Right cardiac atrium (tissue), 5 donors: ENCODE data around the gene FPGS. TPM values are rescaled to one million over a fixed set of nuclear protein-coding genes. Genes with fewer than 3 reads are reported as not detected.

Source experiments
- ATAC-seq, 2 donors: fragments of 200-7000 bp; cut with Tn5 transposase; one replicate each; pipeline versions ENCODE4 v1.8.0 to v1.9.1; 2020; ENCODE audit warnings: moderate library complexity in 2 of 2, mild to moderate bottlenecking in 1 of 2
- DNase-seq, 3 donors: peaks; one replicate each; pipeline ENCODE4 v3.0.0-alpha.2; 2020
- H3K27ac ChIP-seq: one replicate; pipeline ENCODE4 v1.5.1; 2013; ENCODE audit warnings: mild to moderate bottlenecking, low read length, control low read depth, moderate library complexity
- H3K27me3 ChIP-seq: one replicate; pipeline ENCODE4 v1.6.1; 2013; ENCODE audit not compliant: control insufficient read depth, insufficient read depth
- H3K4me1 ChIP-seq: one replicate; pipeline ENCODE4 v1.6.1; 2013; ENCODE audit warnings: low read length; ENCODE audit not compliant: control insufficient read depth, insufficient read depth
- H3K4me3 ChIP-seq: one replicate; pipeline ENCODE4 v1.5.1; 2013; ENCODE audit warnings: low read length, control low read depth
- H3K9me3 ChIP-seq: one replicate; pipeline ENCODE4 v1.6.1; 2013; ENCODE audit warnings: low read length; ENCODE audit not compliant: control insufficient read depth
- WGBS: extraction: QIAGEN DNeasy Blood & Tissue Kit; methylation state at CpG from one replicate; pipeline ENCODE4 v1.1.7; 2013; 5-methylcytosine and 5-hydroxymethylcytosine counted together
- intact Hi-C, 4 donors: fragments of 100-400 bp; cut with DNase I; formaldehyde crosslinking; loops; one replicate each; pipeline versions ENCODE4 v1.11.0 to v1.14.0; 2022 to 2023
- polyA plus RNA-seq: library from polyadenylated mRNA; stranded (reverse); fragments of 200-250 nt; gene quantifications from one replicate; pipeline ENCODE4 v1.2.3, GENCODE V29; 2013
- total RNA-seq, 4 donors: library from RNA; stranded (reverse); fragmentation: NEBNext Ultra II Directional; extraction: Animal tissue kit (Norgen Biotek cat#: 25700); gene quantifications; one replicate each; pipeline ENCODE4 v1.2.1, GENCODE V29; 2021
- donor health status: healthy with polysubstance abuse.
- donor health status: DM: no; HTN: yes; CAD: no.
- donor health status: DM: no; HTN: no; CAD: no.
- donor health status: DM: no; HTN: yes; CAD: no; lungs with severe emphysema.
- donor health status: DM: yes; HTN: yes; CAD: no.

FPGS gene
- total and polyA plus RNA-seq, 5 donors: 30.1 to 53.1 (median 40.0) TPM

GRCh38 chr9:127788337-127789011 is 14.2 kb upstream of the FPGS start:
- ATAC-seq: no peak
- H3K27me3 ChIP-seq: no peaks in the 10 kb centered on the region
- 84% methylated on average over 26 of the region's 26 CpGs for WGBS
- intact Hi-C loops: loop anchor here in 1 of 4 donors (5.0 kb wide), 1 partner anchor 51 kb away; the partner anchor contains the start of gene TOR2A
- H3K4me3 ChIP-seq: no peak overlapping the region
- H3K4me1 ChIP-seq: peaks cover 6% of the 10 kb centered on the region
- DNase-seq: peak in 2 of 3 donors; percentile 27 to 66
- no peak overlapping the region for H3K27ac ChIP-seq
- no peaks in the 10 kb centered on the region for H3K9me3 ChIP-seq

DNA sequence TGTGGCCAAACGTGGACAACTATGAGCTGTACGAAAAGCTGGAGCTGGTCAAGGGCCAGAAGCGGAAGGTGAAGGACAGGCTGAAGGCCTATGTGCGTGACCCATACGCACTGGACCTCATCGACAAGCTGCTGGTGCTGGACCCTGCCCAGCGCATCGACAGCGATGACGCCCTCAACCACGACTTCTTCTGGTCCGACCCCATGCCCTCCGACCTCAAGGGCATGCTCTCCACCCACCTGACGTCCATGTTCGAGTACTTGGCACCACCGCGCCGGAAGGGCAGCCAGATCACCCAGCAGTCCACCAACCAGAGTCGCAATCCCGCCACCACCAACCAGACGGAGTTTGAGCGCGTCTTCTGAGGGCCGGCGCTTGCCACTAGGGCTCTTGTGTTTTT is 13.5 kb upstream of the FPGS start:
- ATAC-seq (no peak), DNase-seq (peak in 2 of 3 donors; percentile 18 to 55)
- intact Hi-C loops: loop anchor here in 1 of 4 donors (5.0 kb wide), 1 partner anchor 52 kb away; the partner anchor contains the start of gene TOR2A
- peaks cover 6% of the 10 kb centered on the region for H3K4me1 ChIP-seq
- H3K27ac ChIP-seq: no peak overlapping the region
- no peaks in the 10 kb centered on the region for H3K9me3 ChIP-seq
- H3K4me3 ChIP-seq: no peak overlapping the region
- WGBS: 85% methylated on average over 25 of the region's 25 CpGs
- H3K27me3 ChIP-seq: no peaks in the 10 kb centered on the region

- intact Hi-C loops: no loop called here
- Histone ChIP-seq H3K4me3 (no peak overlapping the region), H3K27me3 (no peaks in the 10 kb centered on the region), H3K9me3 (no peaks in the 10 kb centered on the region), H3K4me1 (peaks cover 6% of the 10 kb centered on the region), H3K27ac (peak overlapping the region; percentile 5)
- 64% methylated on average over 9 of the region's 9 CpGs for WGBS
- DNase-seq (peak in 1 of 3 donors; percentile 8), ATAC-seq (no peak)
These were observed 12.4 kb upstream of the FPGS start for GRCh38 chr9:127790094-127790855.

- no peak for DNase-seq
- Histone ChIP-seq H3K27ac (no peak overlapping the region), H3K9me3 (no peaks in the 10 kb centered on the region), H3K4me1 (peaks cover 8% of the 10 kb centered on the region), H3K27me3 (no peaks in the 10 kb centered on the region), H3K4me3 (no peak overlapping the region)
- ATAC-seq: no peak
- intact Hi-C loops: no loop called here
- 83% methylated on average over 4 of the region's 4 CpGs for WGBS
These were observed 11.6 kb upstream of the FPGS start for GRCh38 chr9:127791085-127791484.

DNA sequence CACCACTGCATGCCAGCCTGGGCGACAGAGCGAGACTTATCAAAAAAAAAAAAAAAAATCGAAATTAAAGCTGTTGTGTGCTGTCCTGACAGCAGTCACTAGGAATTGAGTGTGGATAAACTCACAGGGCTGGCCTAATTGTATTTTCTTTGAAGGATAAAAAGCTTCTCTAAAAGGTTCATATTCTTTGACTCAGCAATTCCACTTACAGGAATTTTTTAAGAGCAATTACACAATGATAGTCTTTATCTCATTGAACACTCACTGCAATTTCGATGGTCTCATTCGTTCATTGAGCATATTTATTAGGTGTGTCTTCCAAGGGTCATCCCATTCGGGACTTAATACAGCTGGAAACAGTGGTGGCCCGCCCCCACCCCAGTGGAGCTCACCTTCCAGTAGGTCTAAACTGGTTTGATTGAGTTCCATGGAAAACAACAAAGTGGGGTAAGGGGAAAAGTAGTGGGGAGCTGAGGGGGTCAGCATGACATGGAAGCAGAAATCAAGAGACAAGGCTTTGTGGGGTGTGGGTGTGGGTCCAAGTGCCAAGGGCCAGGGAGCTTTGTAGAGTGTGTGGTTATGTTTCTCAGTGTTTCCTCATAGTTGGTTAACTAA is 10.2 kb upstream of the FPGS start:
- ATAC-seq: no peak
- no peak overlapping the region for H3K4me3 ChIP-seq
- intact Hi-C loops: no loop called here

DNA sequence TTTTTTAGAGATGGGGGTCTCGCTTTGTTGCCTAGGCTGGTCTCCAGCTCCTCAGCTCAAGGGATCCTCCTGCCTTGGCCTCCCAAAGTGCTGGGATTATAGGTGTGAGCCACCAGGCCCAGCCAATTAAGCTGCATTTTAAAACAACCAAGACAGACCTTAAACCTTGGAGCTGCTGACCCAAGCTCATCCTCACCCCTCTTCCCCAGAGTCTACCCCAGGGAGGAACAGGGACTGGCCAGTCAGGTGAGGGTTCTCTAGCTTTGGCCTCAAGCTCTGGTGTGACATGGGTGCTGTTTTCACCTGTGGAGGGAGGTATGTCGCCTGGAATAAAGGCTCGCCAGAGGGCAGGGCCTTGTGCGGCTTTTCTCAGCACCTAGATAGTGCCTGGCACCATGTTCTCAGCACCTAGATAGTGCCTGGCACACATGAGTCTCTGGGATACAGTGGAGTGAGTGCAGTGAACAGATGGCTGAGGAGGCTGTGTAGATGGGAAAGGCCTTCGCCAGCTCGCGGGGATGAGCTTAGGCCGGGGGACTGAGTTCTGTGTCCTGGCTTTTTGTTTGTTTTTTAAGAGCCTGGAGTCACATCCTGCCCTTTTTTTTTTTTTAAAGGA is 9.5 kb upstream of the FPGS start:
- Histone ChIP-seq H3K4me3 (no peak overlapping the region), H3K9me3 (no peaks in the 10 kb centered on the region), H3K4me1 (peaks cover 11% of the 10 kb centered on the region), H3K27ac (peak overlapping the region; percentile 25), H3K27me3 (no peaks in the 10 kb centered on the region)
- ATAC-seq: peak in 1 of 2 donors; percentile 8
- WGBS: 59% methylated on average over 8 of the region's 8 CpGs
- intact Hi-C loops: no loop called here
- peak in 1 of 3 donors; percentile 12 for DNase-seq

More for the DNA sequence above, 10.2 kb upstream of the FPGS start:
- WGBS: 68% methylated on average over 7 of the region's 7 CpGs
- Histone ChIP-seq H3K4me1 (peaks cover 11% of the 10 kb centered on the region), H3K27ac (no peak overlapping the region), H3K9me3 (no peaks in the 10 kb centered on the region), H3K27me3 (no peaks in the 10 kb centered on the region)
- no peak for DNase-seq

GRCh38 chr9:127794001-127794791 is 8.5 kb upstream of the FPGS start:
- intact Hi-C loops: no loop called here
- no peak overlapping the region for H3K27ac ChIP-seq
- H3K9me3 ChIP-seq: no peaks in the 10 kb centered on the region
- 75% methylated on average over 14 of the region's 14 CpGs for WGBS
- no peaks in the 10 kb centered on the region for H3K27me3 ChIP-seq
- H3K4me1 ChIP-seq: peaks cover 11% of the 10 kb centered on the region
- ATAC-seq (peak in 1 of 2 donors; percentile 4), DNase-seq (no peak)
- H3K4me3 ChIP-seq: no peak overlapping the region

GRCh38 chr9:127796225-127796813 is 6.4 kb upstream of the FPGS start:
- Histone ChIP-seq H3K4me3 (no peak overlapping the region), H3K27ac (no peak overlapping the region), H3K4me1 (peaks cover 9% of the 10 kb centered on the region), H3K27me3 (no peaks in the 10 kb centered on the region), H3K9me3 (no peaks in the 10 kb centered on the region)
- peak; percentile 49 to 78 (median 73) for DNase-seq
- peak; percentile 48 to 59 for ATAC-seq
- intact Hi-C loops: no loop called here
- WGBS: 52% methylated on average over 8 of the region's 8 CpGs

GRCh38 chr9:127796852-127797370 is 5.8 kb upstream of the FPGS start:
- peak overlapping the region; percentile 3 for H3K27ac ChIP-seq
- ATAC-seq (no peak), DNase-seq (no peak)
- 47% methylated on average over 11 of the region's 11 CpGs for WGBS
- no peak overlapping the region for H3K4me3 ChIP-seq
- no peaks in the 10 kb centered on the region for H3K9me3 ChIP-seq
- intact Hi-C loops: no loop called here
- peaks cover 9% of the 10 kb centered on the region for H3K4me1 ChIP-seq
- no peaks in the 10 kb centered on the region for H3K27me3 ChIP-seq
